Upper lobe of left lung (tissue), 6 donors: ENCODE measurements around the gene IWS1. TPM values are rescaled to one million over a fixed set of nuclear protein-coding genes. Genes with fewer than 3 reads are reported as not detected.

Experiments used
- ATAC-seq, 2 donors: fragments of 200-7000 bp; cut with Tn5 transposase; one replicate each; pipeline ENCODE4 v1.9.1; 2022; ENCODE audit warnings: mild to moderate bottlenecking in 2 of 2, moderate library complexity in 2 of 2; ENCODE audit not compliant: low FRiP score in 2 of 2
- DNase-seq, 2 donors: peaks; one replicate each; pipeline ENCODE4 v3.0.0-alpha.2; 2019 to 2020
- H3K27ac ChIP-seq, 4 donors: fragments of 200-600 bp; sonication (generic); one replicate each; pipeline ENCODE4 v1.5.1; 2016 to 2019
- H3K27me3 ChIP-seq, 4 donors: fragments of 200-600 bp; sonication (generic); one replicate each; pipeline ENCODE4 v1.5.1; 2017 to 2019
- H3K36me3 ChIP-seq, 4 donors: fragments of 200-600 bp; sonication (generic); one replicate each; pipeline ENCODE4 v1.5.1; 2016 to 2019
- H3K4me1 ChIP-seq, 4 donors: fragments of 200-600 bp; sonication (generic); one replicate each; pipeline ENCODE4 v1.5.1; 2018 to 2019
- H3K4me3 ChIP-seq, 4 donors: fragments of 200-600 bp; sonication (generic); one replicate each; pipeline ENCODE4 v1.5.1; 2017 to 2019; ENCODE audit warnings: mild to moderate bottlenecking in 2 of 4, moderate library complexity in 1 of 4
- H3K9me3 ChIP-seq, 4 donors: fragments of 200-600 bp; sonication (generic); one replicate each; pipeline ENCODE4 v1.5.1; 2018 to 2019
- CTCF ChIP-seq, 6 experiments: fragments of 450-650 bp in 4 of 6; fragments of 200-600 bp in 2 of 6; sonication (generic) in 2 of 6; IDR thresholded peaks; one replicate each; pipeline ENCODE4 v1.5.1; 2016 to 2019; ENCODE audit warnings: antibody characterized with exemption in 6 of 6
- EP300 ChIP-seq, 4 donors: sonication (generic); formaldehyde crosslinking; IDR thresholded peaks; one replicate each; pipeline ENCODE4 v1.5.1; 2017; ENCODE audit warnings: antibody characterized with exemption in 4 of 4, control low read depth in 2 of 4
- POLR2A ChIP-seq, 4 donors: fragments of 450-650 bp; IDR thresholded peaks; one replicate each; pipeline ENCODE4 v1.5.1; 2016 to 2017; ENCODE audit warnings: antibody characterized with exemption in 4 of 4, mild to moderate bottlenecking in 2 of 4
- POLR2AphosphoS5 ChIP-seq, 2 donors: sonication (generic); formaldehyde crosslinking; IDR thresholded peaks; one replicate each; pipeline ENCODE4 v1.5.1; 2017; ENCODE audit warnings: antibody characterized with exemption in 2 of 2
- WGBS, 2 donors: methylation state at CpG; one replicate each; pipeline ENCODE4 v1.1.5; 2017 to 2018; 5-methylcytosine and 5-hydroxymethylcytosine counted together
- total RNA-seq, 6 donors: library from RNA; depleted of rRNA in 4 of 6; stranded (reverse); fragments of >200 nt in 4 of 6; gene quantifications; one replicate each; pipeline versions ENCODE4 v1.1.0 to v1.2.1, GENCODE V29; 2016 to 2021
- donor health status: DM: no; HTN: no; CAD: no; lungs with moderate emphysema.
- donor health status: DM: no; HTN: yes; CAD: no; lungs with severe emphysema.

Gene IWS1
- total RNA-seq, 6 donors from 2014 or later: 29.5 to 128 (median 58.6) TPM

- no peak for ATAC-seq
- 89 to 100% methylated on average over 4 to 12 of the region's 12 CpGs for WGBS, 2 donors
- TF ChIP-seq POLR2A (IDR thresholded peaks at IDR 0.05): no peak
- TF ChIP-seq POLR2AphosphoS5 (IDR thresholded peaks at IDR 0.05): no peak
- TF ChIP-seq CTCF (IDR thresholded peaks at IDR 0.05): no peak
- no peak for TF ChIP-seq EP300 (IDR thresholded peaks at IDR 0.05)
- no peak overlapping the region for H3K27ac ChIP-seq
- no peaks in the 10 kb centered on the region for H3K9me3 ChIP-seq
- H3K4me1 ChIP-seq: no peaks in the 10 kb centered on the region
- DNase-seq: no peak
- H3K36me3 ChIP-seq: no peaks in the 10 kb centered on the region
- no peaks in the 10 kb centered on the region for H3K27me3 ChIP-seq
- H3K4me3 ChIP-seq: no peak overlapping the region
Measured at GRCh38 chr2:127565261-127566138, 39.2 kb upstream of the IWS1 start.

- ATAC-seq: no peak
- H3K9me3 ChIP-seq: no peaks in the 10 kb centered on the region
- H3K4me1 ChIP-seq: no peaks in the 10 kb centered on the region
- H3K27me3 ChIP-seq: no peaks in the 10 kb centered on the region
- DNase-seq: peak in 1 of 2 donors; percentile 19
- no peak for TF ChIP-seq POLR2A (IDR thresholded peaks at IDR 0.05)
- no peak for TF ChIP-seq POLR2AphosphoS5 (IDR thresholded peaks at IDR 0.05)
- no peaks in the 10 kb centered on the region for H3K36me3 ChIP-seq
- WGBS, 2 donors: 80 to 83% methylated on average over 8 to 11 of the region's 11 CpGs
- no peak overlapping the region for H3K4me3 ChIP-seq
- H3K27ac ChIP-seq: peak overlapping the region in 1 of 4 donors; percentile 30
Measured at GRCh38 chr2:127564429-127565260, 38.4 kb upstream of the IWS1 start.

- Histone ChIP-seq H3K9me3 (no peaks in the 10 kb centered on the region), H3K4me3 (no peak overlapping the region), H3K4me1 (no peaks in the 10 kb centered on the region), H3K27ac (peak overlapping the region in 2 of 4 donors; percentile 8 to 30), H3K27me3 (no peaks in the 10 kb centered on the region), H3K36me3 (no peaks in the 10 kb centered on the region)
- TF ChIP-seq POLR2A (IDR thresholded peaks at IDR 0.05): no peak
- TF ChIP-seq POLR2AphosphoS5 (IDR thresholded peaks at IDR 0.05): no peak
- TF ChIP-seq EP300 (IDR thresholded peaks at IDR 0.05): no peak
- no peak for TF ChIP-seq CTCF (IDR thresholded peaks at IDR 0.05)
- 70 to 74% methylated on average over 13 to 14 of the region's 14 CpGs for WGBS, 2 donors
- ATAC-seq (no peak), DNase-seq (peak in 1 of 2 donors; percentile 14)
Measured at GRCh38 chr2:127563458-127564428, 37.5 kb upstream of the IWS1 start.

- Histone ChIP-seq H3K27me3 (no peaks in the 10 kb centered on the region), H3K27ac (no peak overlapping the region), H3K9me3 (no peaks in the 10 kb centered on the region), H3K36me3 (no peaks in the 10 kb centered on the region), H3K4me1 (no peaks in the 10 kb centered on the region), H3K4me3 (no peak overlapping the region)
- TF ChIP-seq CTCF (IDR thresholded peaks at IDR 0.05) (no peak), POLR2A (IDR thresholded peaks at IDR 0.05) (no peak), EP300 (IDR thresholded peaks at IDR 0.05) (no peak), POLR2AphosphoS5 (IDR thresholded peaks at IDR 0.05) (no peak)
- DNase-seq (no peak), ATAC-seq (no peak)
- WGBS, 2 donors: 65 to 75% methylated on average over 2 of the region's 2 CpGs
Measured at GRCh38 chr2:127562936-127563335, 36.6 kb upstream of the IWS1 start.
